ENCODE measurements around the gene PRMT5.

The PRMT5 gene

DNA sequence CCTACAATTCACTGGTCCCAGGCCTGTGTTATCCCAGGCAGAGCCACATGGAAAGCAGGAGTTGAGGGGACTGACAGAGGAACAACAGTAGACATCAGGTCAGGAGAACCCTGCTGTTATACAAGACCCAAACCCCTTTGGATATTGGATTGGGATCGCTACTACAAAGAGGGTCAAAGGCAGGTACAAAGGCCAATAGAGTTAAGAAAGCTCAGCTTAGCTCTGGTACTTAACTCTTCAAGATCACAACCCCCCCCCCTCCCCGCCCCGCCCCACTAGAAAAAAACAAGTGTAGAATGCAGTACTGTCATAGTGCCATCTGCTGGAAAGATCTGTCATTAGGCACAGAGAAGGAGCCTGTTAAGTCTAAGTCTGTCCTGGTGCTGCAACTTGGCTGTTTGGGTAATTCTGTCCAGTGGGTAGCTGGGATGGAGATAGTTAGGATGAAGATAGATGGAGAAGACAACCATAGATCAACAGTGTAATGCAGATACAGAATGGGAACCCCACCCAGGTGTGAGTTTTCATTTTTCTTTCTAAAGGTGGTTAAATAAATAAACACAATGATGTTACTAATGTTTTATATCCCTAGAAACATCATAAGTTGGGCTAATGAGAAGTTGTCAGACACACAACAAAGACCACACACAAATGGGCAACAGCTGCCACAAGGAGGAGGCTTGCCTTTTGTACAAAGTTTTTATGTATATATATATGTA, 28.9 kb downstream of the PRMT5 start:
- no peak overlapping the region for H3K27ac ChIP-seq
- no peak for TF ChIP-seq ZFX (IDR thresholded peaks at IDR 0.05)
- TF ChIP-seq, protein P1, sequence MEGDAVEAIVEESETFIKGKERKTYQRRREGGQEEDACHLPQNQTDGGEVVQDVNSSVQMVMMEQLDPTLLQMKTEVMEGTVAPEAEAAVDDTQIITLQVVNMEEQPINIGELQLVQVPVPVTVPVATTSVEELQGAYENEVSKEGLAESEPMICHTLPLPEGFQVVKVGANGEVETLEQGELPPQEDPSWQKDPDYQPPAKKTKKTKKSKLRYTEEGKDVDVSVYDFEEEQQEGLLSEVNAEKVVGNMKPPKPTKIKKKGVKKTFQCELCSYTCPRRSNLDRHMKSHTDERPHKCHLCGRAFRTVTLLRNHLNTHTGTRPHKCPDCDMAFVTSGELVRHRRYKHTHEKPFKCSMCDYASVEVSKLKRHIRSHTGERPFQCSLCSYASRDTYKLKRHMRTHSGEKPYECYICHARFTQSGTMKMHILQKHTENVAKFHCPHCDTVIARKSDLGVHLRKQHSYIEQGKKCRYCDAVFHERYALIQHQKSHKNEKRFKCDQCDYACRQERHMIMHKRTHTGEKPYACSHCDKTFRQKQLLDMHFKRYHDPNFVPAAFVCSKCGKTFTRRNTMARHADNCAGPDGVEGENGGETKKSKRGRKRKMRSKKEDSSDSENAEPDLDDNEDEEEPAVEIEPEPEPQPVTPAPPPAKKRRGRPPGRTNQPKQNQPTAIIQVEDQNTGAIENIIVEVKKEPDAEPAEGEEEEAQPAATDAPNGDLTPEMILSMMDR (conservative IDR thresholded peaks at IDR 0.05) = peak; percentile 75

- no peak overlapping the region for H3K27ac ChIP-seq
- TF ChIP-seq, protein P1 (conservative IDR thresholded peaks at IDR 0.05) = no peak
- no peak for TF ChIP-seq ZFX (IDR thresholded peaks at IDR 0.05)
These were observed 30.7 kb downstream of the PRMT5 start for GRCh38 chr14:22898302-22899090.

DNA sequence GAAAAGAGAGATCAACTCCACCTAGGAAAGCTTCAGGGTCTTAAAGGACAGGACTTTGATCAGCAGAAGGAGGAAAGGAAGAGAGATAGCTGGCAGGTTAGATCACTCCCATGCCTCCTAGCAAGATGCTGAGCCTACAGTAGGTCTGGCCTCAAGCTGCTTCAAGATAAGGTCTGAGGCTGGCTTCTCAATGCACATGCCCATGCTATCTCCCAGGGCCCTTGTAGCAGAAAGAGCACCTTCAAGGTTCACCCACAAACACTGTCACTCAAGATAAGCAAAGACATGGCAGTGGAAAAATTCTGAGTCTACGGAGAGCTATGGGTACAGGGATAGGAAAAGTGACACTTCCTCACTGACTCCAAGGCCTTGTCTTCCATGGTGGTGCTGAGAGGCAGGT, 31.8 kb downstream of the PRMT5 start:
- no peak for TF ChIP-seq ZFX (IDR thresholded peaks at IDR 0.05)
- TF ChIP-seq, protein P1 (conservative IDR thresholded peaks at IDR 0.05) = no peak
- no peak overlapping the region for H3K27ac ChIP-seq

- no peak overlapping the region for H3K27ac ChIP-seq
- TF ChIP-seq ZFX (IDR thresholded peaks at IDR 0.05) = no peak
- TF ChIP-seq, protein P1 (conservative IDR thresholded peaks at IDR 0.05) = no peak
These were observed 32.4 kb downstream of the PRMT5 start for GRCh38 chr14:22896760-22897159.

DNA sequence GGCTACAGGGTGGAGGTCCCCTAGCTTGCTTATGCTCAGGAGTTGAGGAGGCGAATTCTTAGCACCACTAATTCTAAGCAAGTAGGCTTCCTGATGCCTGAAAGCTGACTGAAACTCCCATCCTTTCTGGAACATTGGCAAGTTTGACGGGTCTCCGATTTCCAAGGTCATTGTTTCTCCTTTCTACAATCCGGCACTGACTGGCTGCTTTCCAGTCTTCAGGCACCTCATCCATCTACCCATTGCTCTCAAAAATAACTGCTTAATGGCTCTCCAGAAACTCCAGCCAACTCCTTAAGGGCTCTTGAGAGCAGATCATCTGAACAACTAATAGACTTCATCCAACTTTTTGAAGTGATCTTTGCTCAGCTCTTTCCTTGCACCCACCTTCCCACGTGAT, 32.8 kb downstream of the PRMT5 start:
- no peak for TF ChIP-seq ZFX (IDR thresholded peaks at IDR 0.05)
- TF ChIP-seq, protein P1 (conservative IDR thresholded peaks at IDR 0.05) = no peak
- no peak overlapping the region for H3K27ac ChIP-seq

- TF ChIP-seq, protein P1 (conservative IDR thresholded peaks at IDR 0.05) = no peak
- TF ChIP-seq ZFX (IDR thresholded peaks at IDR 0.05) = no peak
- no peak overlapping the region for H3K27ac ChIP-seq
These were observed 33.8 kb downstream of the PRMT5 start for GRCh38 chr14:22895402-22895801.

DNA sequence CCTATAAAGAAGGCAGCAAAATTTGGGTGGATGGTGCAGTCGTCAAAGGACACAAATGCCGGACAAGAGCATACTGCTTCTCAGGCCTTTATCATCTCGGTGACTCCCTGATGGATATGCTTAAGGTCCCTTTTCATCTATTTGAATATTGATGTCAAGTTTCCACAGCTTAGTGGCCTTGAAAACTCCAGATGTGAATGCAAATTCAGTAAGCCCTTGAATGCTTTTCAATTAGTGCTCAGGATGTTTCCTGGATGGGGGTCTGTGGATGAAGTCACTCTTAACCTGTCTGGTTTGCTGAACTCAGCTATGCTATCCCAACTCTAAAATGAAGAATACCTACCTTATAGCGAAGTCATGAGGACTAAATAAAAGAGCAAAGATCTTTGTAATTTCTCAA, 35.5 kb downstream of the PRMT5 start:
- TF ChIP-seq, protein P1 (conservative IDR thresholded peaks at IDR 0.05) = no peak
- TF ChIP-seq ZFX (IDR thresholded peaks at IDR 0.05) = no peak
- H3K27ac ChIP-seq = no peak overlapping the region
